ENCODE data around the gene DNAJB14.

DNAJB14 gene

GRCh38 chr4:99894998-99895397, 51.4 kb downstream of the DNAJB14 start:
- peaks cover 38% of the 10 kb centered on the region for H3K4me1 ChIP-seq (ENCODE audit: insufficient read depth, low read length)
- H3K27ac ChIP-seq (ENCODE audit: low read length), result peak overlapping the region; percentile 85
- no peaks in the 10 kb centered on the region for H4K20me1 ChIP-seq (ENCODE audit: insufficient read depth, low read length)
- no peak for ATAC-seq (ENCODE audit: insufficient read depth, low read depth)
- peaks cover 11% of the 10 kb centered on the region for H3K36me3 ChIP-seq (ENCODE audit: insufficient read depth, low read length)
- H3K9me3 ChIP-seq (ENCODE audit: insufficient read depth, low read length, severe bottlenecking), result no peaks in the 10 kb centered on the region
- peak overlapping the region; percentile 72 for H3K4me2 ChIP-seq (ENCODE audit: insufficient read depth, low read length)
- H3K27me3 ChIP-seq (ENCODE audit: insufficient read depth, low read length, poor library complexity), result no peaks in the 10 kb centered on the region
- peak overlapping the region; percentile 94 for H2AFZ ChIP-seq (ENCODE audit: low read depth, low read length)
- H3K79me2 ChIP-seq (ENCODE audit: insufficient read depth, low read length), result peaks cover 44% of the 10 kb centered on the region
- peak overlapping the region; percentile 34 to 96; a peak in 3 of 4 replicates for H3K4me3 ChIP-seq (ENCODE audit: low read depth in 1 of 2, low read length in 2 of 2)
- H3K9ac ChIP-seq (ENCODE audit: low read depth, low read length), result peak overlapping the region; percentile 80
- TF ChIP-seq EZH2 (IDR thresholded peaks at IDR 0.05; ENCODE audit: borderline replicate concordance, low read depth, low read length, severe bottlenecking) (no peak), CTCF (IDR thresholded peaks at IDR 0.05; ENCODE audit: borderline replicate concordance, extremely low read depth, low read length, poor library complexity, severe bottlenecking) (no peak)
- DNase-seq, result no peak

GRCh38 chr4:99894161-99894997, 52.0 kb downstream of the DNAJB14 start, which contains the start of gene LAMTOR3:
LAMTOR3 (minus strand) TSS chr4:99894427; CDS start chr4:99893963, 464 bp downstream.
- TF ChIP-seq CTCF (IDR thresholded peaks at IDR 0.05; ENCODE audit: borderline replicate concordance, extremely low read depth, low read length, poor library complexity, severe bottlenecking) (no peak), EZH2 (IDR thresholded peaks at IDR 0.05; ENCODE audit: borderline replicate concordance, low read depth, low read length, severe bottlenecking) (no peak)
- peak; percentile 99 for ATAC-seq (ENCODE audit: insufficient read depth, low read depth)

GRCh38 chr4:99893839-99894160, 52.6 kb downstream of the DNAJB14 start:
- no peaks in the 10 kb centered on the region for H3K27me3 ChIP-seq (ENCODE audit: insufficient read depth, low read length, poor library complexity)
- TF ChIP-seq CTCF (IDR thresholded peaks at IDR 0.05; ENCODE audit: borderline replicate concordance, extremely low read depth, low read length, poor library complexity, severe bottlenecking), result no peak
- H3K27ac ChIP-seq (ENCODE audit: low read length), result peak overlapping the region; percentile 85
- DNase-seq, result no peak
- H3K4me3 ChIP-seq (ENCODE audit: low read depth in 1 of 2, low read length in 2 of 2), result peak overlapping the region; percentile 96 to 98
- peak overlapping the region; percentile 80 for H3K9ac ChIP-seq (ENCODE audit: low read depth, low read length)
- peak overlapping the region; percentile 72 for H3K4me2 ChIP-seq (ENCODE audit: insufficient read depth, low read length)
- no peak for ATAC-seq (ENCODE audit: insufficient read depth, low read depth)
- H3K79me2 ChIP-seq (ENCODE audit: insufficient read depth, low read length), result peaks cover 55% of the 10 kb centered on the region
- peak overlapping the region; percentile 95 for H2AFZ ChIP-seq (ENCODE audit: low read depth, low read length)
- H4K20me1 ChIP-seq (ENCODE audit: insufficient read depth, low read length), result no peaks in the 10 kb centered on the region
- H3K4me1 ChIP-seq (ENCODE audit: insufficient read depth, low read length), result peaks cover 38% of the 10 kb centered on the region
- H3K9me3 ChIP-seq (ENCODE audit: insufficient read depth, low read length, severe bottlenecking), result no peaks in the 10 kb centered on the region
- H3K36me3 ChIP-seq (ENCODE audit: insufficient read depth, low read length), result peaks cover 12% of the 10 kb centered on the region

More at GRCh38 chr4:99894161-99894997, 52.0 kb downstream of the DNAJB14 start, which contains the start of gene LAMTOR3:
- Histone ChIP-seq H3K4me2 (ENCODE audit: insufficient read depth, low read length) (peak within 1 kb of the TSS; percentile 72), H4K20me1 (ENCODE audit: insufficient read depth, low read length) (no peaks in the 10 kb centered on the region), H3K27ac (ENCODE audit: low read length) (peak within 1 kb of the TSS; percentile 85), H3K79me2 (ENCODE audit: insufficient read depth, low read length) (peaks cover 50% of the 10 kb centered on the region), H3K4me1 (ENCODE audit: insufficient read depth, low read length) (peaks cover 38% of the 10 kb centered on the region), H3K4me3 (ENCODE audit: low read depth in 1 of 2, low read length in 2 of 2) (peak within 1 kb of the TSS; percentile 96 to 98), H2AFZ (ENCODE audit: low read depth, low read length) (peak within 1 kb of the TSS; percentile 95), H3K9me3 (ENCODE audit: insufficient read depth, low read length, severe bottlenecking) (no peaks in the 10 kb centered on the region), H3K9ac (ENCODE audit: low read depth, low read length) (peak within 1 kb of the TSS; percentile 80), H3K36me3 (ENCODE audit: insufficient read depth, low read length) (peaks cover 10% of the 10 kb centered on the region), H3K27me3 (ENCODE audit: insufficient read depth, low read length, poor library complexity) (no peaks in the 10 kb centered on the region)
- peak; percentile 92 for DNase-seq
